Type B pancreatic cell (in vitro differentiated cells): ENCODE data around the gene SPIRE1. TPM values are rescaled to one million over a fixed set of nuclear protein-coding genes. Genes with fewer than 3 reads are reported as not detected.
A peak's percentile ranks its signal among the peaks of the same experiment; 100 is the strongest.

Experiments
- DNase-seq: peaks from one replicate; pipeline ENCODE4 v3.0.0; 2021; ENCODE audit warnings: mixed read lengths; ENCODE audit not compliant: unreplicated experiment; ENCODE audit errors: extremely low spot score
- H3K27ac Mint-ChIP-seq: 2 replicates; pipeline ENCODE4 v1.8.0; 2021; ENCODE audit warnings: mild to moderate bottlenecking, mixed read lengths
- H3K27me3 Mint-ChIP-seq: 2 replicates; pipeline ENCODE4 v1.8.0; 2021; ENCODE audit warnings: mixed read lengths
- H3K36me3 Mint-ChIP-seq: 2 replicates; pipeline ENCODE4 v1.8.0; 2021; ENCODE audit warnings: mixed read lengths
- H3K4me1 Mint-ChIP-seq: one replicate; pipeline ENCODE4 v1.8.0; 2021; ENCODE audit warnings: mixed read lengths; ENCODE audit not compliant: unreplicated experiment
- H3K4me3 Mint-ChIP-seq: 2 replicates; pipeline ENCODE4 v1.8.0; 2021; ENCODE audit warnings: mild to moderate bottlenecking, mixed read lengths
- H3K9me3 Mint-ChIP-seq: 2 replicates; pipeline ENCODE4 v1.8.0; 2021; ENCODE audit warnings: mixed read lengths
- CTCF ChIP-seq: fragments of 200-600 bp; sonication (generic); conservative IDR thresholded peaks from 2 replicates; pipeline ENCODE4 v1.5.0; 2021; ENCODE audit warnings: antibody characterized with exemption, mild to moderate bottlenecking
- total RNA-seq: library from RNA; stranded (reverse); gene quantifications from 2 replicates; pipeline ENCODE4 v1.2.1, GENCODE V29; 2021; ENCODE audit warnings: low replicate concordance

Gene SPIRE1
- total RNA-seq, 1 donor from 2014 or later: 25.2 TPM

- Mint-ChIP-seq H3K4me3 (no peak overlapping the region), H3K36me3 (peaks cover 7% of the 10 kb centered on the region), H3K27me3 (no peaks in the 10 kb centered on the region), H3K9me3 (no peaks in the 10 kb centered on the region), H3K4me1 (no peaks in the 10 kb centered on the region), H3K27ac (no peak overlapping the region)
- TF ChIP-seq CTCF: no peak
- DNase-seq: no peak
Measured at GRCh38 chr18:12621742-12622306, 36.1 kb downstream of the SPIRE1 start.

- no peaks in the 10 kb centered on the region for H3K27me3 Mint-ChIP-seq
- no peak overlapping the region for H3K4me3 Mint-ChIP-seq
Measured at GRCh38 chr18:12615748-12616147, 42.2 kb downstream of the SPIRE1 start.

GRCh38 chr18:12608301-12608700 lies 49.6 kb downstream of the SPIRE1 start:
- peaks cover 24% of the 10 kb centered on the region for H3K4me1 Mint-ChIP-seq
- H3K36me3 Mint-ChIP-seq: peaks cover 4% of the 10 kb centered on the region
- no peaks in the 10 kb centered on the region for H3K27me3 Mint-ChIP-seq
- no peak for TF ChIP-seq CTCF
- H3K9me3 Mint-ChIP-seq: no peaks in the 10 kb centered on the region
- no peak for DNase-seq
- no peak overlapping the region for H3K27ac Mint-ChIP-seq
- H3K4me3 Mint-ChIP-seq: no peak overlapping the region

More at GRCh38 chr18:12615748-12616147, 42.2 kb downstream of the SPIRE1 start:
- peak overlapping the region; percentile 18 for H3K27ac Mint-ChIP-seq
- no peak for DNase-seq
- H3K36me3 Mint-ChIP-seq: peaks cover 4% of the 10 kb centered on the region
- H3K4me1 Mint-ChIP-seq: peaks cover 21% of the 10 kb centered on the region
- no peak for TF ChIP-seq CTCF
- H3K9me3 Mint-ChIP-seq: no peaks in the 10 kb centered on the region

GRCh38 chr18:12606592-12607315 lies 51.2 kb downstream of the SPIRE1 start:
- Mint-ChIP-seq H3K27me3 (no peaks in the 10 kb centered on the region), H3K27ac (peak overlapping the region; percentile 88), H3K36me3 (no peaks in the 10 kb centered on the region), H3K4me3 (no peak overlapping the region), H3K4me1 (peaks cover 19% of the 10 kb centered on the region), H3K9me3 (no peaks in the 10 kb centered on the region)
- DNase-seq: no peak
- TF ChIP-seq CTCF: no peak

- no peak overlapping the region for H3K27ac Mint-ChIP-seq
- no peak for DNase-seq
- H3K4me1 Mint-ChIP-seq: peaks cover 6% of the 10 kb centered on the region
- no peaks in the 10 kb centered on the region for H3K9me3 Mint-ChIP-seq
- no peaks in the 10 kb centered on the region for H3K27me3 Mint-ChIP-seq
- TF ChIP-seq CTCF: peak; percentile 50
- no peak overlapping the region for H3K4me3 Mint-ChIP-seq
- no peaks in the 10 kb centered on the region for H3K36me3 Mint-ChIP-seq
Measured at GRCh38 chr18:12604445-12605007, 53.4 kb downstream of the SPIRE1 start.
